Loucy (cell line): ENCODE data around the gene SLC12A4.

ENCODE experiments used
- H2AFZ ChIP-seq: fragments of 200-600 bp; sonication (generic); 2 replicates; pipeline ENCODE4 v1.6.0; 2016; ENCODE audit warnings: antibody characterized with exemption, mild to moderate bottlenecking, low read length, moderate library complexity
- H3F3A ChIP-seq: fragments of 200-600 bp; 2 replicates; pipeline ENCODE4 v1.6.0; 2016; ENCODE audit warnings: antibody characterized with exemption, low read depth, mild to moderate bottlenecking
- H3K27me3 ChIP-seq: fragments of 200-600 bp; sonication (generic); 2 replicates; pipeline ENCODE4 v1.6.1; 2014; ENCODE audit warnings: low read length, mild to moderate bottlenecking; ENCODE audit not compliant: insufficient read depth, poor library complexity, severe bottlenecking
- H3K36me3 ChIP-seq: fragments of 200-600 bp; sonication (generic); 2 replicates; pipeline ENCODE4 v1.6.1; 2016; ENCODE audit warnings: low read length; ENCODE audit not compliant: insufficient read depth
- H3K4me1 ChIP-seq: fragments of 200-600 bp; sonication (generic); 2 replicates; pipeline ENCODE4 v1.5.1; 2014; ENCODE audit warnings: low read length, mild to moderate bottlenecking; ENCODE audit not compliant: insufficient read depth, poor library complexity, severe bottlenecking
- H3K4me2 ChIP-seq: fragments of 200-600 bp; sonication (generic); 2 replicates; pipeline ENCODE4 v1.6.0; 2014; ENCODE audit warnings: antibody characterized with exemption, low read length, low read depth, mild to moderate bottlenecking; ENCODE audit not compliant: poor library complexity, severe bottlenecking
- H3K4me3 ChIP-seq: fragments of 200-600 bp; sonication (generic); 2 replicates; pipeline ENCODE4 v1.5.1; 2014; ENCODE audit warnings: low read length, mild to moderate bottlenecking, mixed read lengths; ENCODE audit not compliant: poor library complexity, severe bottlenecking
- H3K79me2 ChIP-seq: fragments of 200-600 bp; sonication (generic); 2 replicates; pipeline ENCODE4 v1.6.1; 2014; ENCODE audit warnings: low read length; ENCODE audit not compliant: insufficient read depth
- H3K9ac ChIP-seq: fragments of 200-600 bp; sonication (generic); 2 replicates; pipeline ENCODE4 v1.6.0; 2014; ENCODE audit warnings: mild to moderate bottlenecking, low read depth, low read length, moderate library complexity; ENCODE audit not compliant: poor library complexity, severe bottlenecking
- H3K9me2 ChIP-seq: fragments of 200-600 bp; sonication (generic); replicated peaks from 2 replicates; pipeline ENCODE4 v1.6.1; 2016; ENCODE audit warnings: low read depth, low read length, mixed read lengths
- H3K9me3 ChIP-seq: fragments of 200-600 bp; sonication (generic); 2 replicates; pipeline ENCODE4 v1.6.1; 2014; ENCODE audit warnings: mild to moderate bottlenecking, antibody characterized with exemption, low read length, low read depth; ENCODE audit not compliant: insufficient read depth
- H4K20me1 ChIP-seq: fragments of 200-600 bp; sonication (generic); 2 replicates; pipeline ENCODE4 v1.6.0; 2014; ENCODE audit warnings: antibody characterized with exemption, low read length, mild to moderate bottlenecking; ENCODE audit not compliant: insufficient read depth, poor library complexity, severe bottlenecking
- EZH2phosphoT487 ChIP-seq: fragments of 200-600 bp; IDR thresholded peaks from 2 replicates; pipeline ENCODE4 v1.6.1; 2018; ENCODE audit warnings: antibody characterized with exemption, mild to moderate bottlenecking, moderate library complexity, borderline replicate concordance
- TF ChIP-seq, protein P1 (sequence below): fragments of 200-600 bp; sonication (generic); conservative IDR thresholded peaks from 2 replicates; pipeline ENCODE4 v1.5.1; 2014; ENCODE audit warnings: mild to moderate bottlenecking, antibody characterized with exemption, low read length

Gene SLC12A4

DNA sequence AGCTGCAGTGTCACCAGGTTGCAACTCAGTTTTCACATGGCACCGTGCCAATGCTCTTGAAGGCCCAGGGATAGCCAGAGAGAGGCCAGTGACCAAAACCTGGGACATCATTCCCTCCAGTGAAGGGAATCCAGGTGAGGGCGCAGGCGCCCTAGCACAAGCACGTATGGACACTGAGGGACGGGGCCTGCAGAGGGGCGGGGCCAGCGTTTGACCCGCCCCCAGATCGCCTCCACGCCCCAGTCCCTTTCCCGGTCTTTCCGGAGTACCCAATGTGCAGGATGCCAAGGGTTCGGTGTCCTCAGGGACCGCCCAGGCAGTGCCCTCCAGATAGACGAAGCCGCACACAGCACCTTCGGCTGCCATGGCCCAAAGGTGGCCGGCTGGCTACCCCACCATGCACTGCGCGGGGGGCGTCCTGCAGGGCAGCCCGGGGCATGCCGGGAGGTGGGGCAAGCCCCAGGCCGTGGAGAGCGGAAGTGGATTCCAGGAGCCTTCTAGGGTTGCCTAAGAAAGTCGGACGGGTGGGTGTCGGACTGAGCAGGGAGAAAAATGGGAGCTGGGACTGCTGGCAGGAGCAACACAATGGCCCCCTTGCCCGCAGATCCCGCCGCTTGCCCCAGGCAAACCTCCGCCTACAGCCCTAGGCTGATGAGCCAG lies 4.6 kb downstream of the SLC12A4 start:
- no peak overlapping the region for H2AFZ ChIP-seq
- H3K36me3 ChIP-seq: no peaks in the 10 kb centered on the region
- H3K4me1 ChIP-seq: peaks cover 15% of the 10 kb centered on the region
- TF ChIP-seq EZH2phosphoT487: no peak
- TF ChIP-seq, protein P1, sequence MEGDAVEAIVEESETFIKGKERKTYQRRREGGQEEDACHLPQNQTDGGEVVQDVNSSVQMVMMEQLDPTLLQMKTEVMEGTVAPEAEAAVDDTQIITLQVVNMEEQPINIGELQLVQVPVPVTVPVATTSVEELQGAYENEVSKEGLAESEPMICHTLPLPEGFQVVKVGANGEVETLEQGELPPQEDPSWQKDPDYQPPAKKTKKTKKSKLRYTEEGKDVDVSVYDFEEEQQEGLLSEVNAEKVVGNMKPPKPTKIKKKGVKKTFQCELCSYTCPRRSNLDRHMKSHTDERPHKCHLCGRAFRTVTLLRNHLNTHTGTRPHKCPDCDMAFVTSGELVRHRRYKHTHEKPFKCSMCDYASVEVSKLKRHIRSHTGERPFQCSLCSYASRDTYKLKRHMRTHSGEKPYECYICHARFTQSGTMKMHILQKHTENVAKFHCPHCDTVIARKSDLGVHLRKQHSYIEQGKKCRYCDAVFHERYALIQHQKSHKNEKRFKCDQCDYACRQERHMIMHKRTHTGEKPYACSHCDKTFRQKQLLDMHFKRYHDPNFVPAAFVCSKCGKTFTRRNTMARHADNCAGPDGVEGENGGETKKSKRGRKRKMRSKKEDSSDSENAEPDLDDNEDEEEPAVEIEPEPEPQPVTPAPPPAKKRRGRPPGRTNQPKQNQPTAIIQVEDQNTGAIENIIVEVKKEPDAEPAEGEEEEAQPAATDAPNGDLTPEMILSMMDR: no peak
- no peaks in the 10 kb centered on the region for H4K20me1 ChIP-seq
- no peaks in the 10 kb centered on the region for H3K79me2 ChIP-seq
- H3K4me2 ChIP-seq: no peak overlapping the region
- no peaks in the 10 kb centered on the region for H3F3A ChIP-seq
- H3K27me3 ChIP-seq: no peaks in the 10 kb centered on the region
- no peak overlapping the region for H3K9ac ChIP-seq
- H3K9me2 ChIP-seq: no peaks in the 10 kb centered on the region
- no peaks in the 10 kb centered on the region for H3K9me3 ChIP-seq
- H3K4me3 ChIP-seq: no peak overlapping the region

DNA sequence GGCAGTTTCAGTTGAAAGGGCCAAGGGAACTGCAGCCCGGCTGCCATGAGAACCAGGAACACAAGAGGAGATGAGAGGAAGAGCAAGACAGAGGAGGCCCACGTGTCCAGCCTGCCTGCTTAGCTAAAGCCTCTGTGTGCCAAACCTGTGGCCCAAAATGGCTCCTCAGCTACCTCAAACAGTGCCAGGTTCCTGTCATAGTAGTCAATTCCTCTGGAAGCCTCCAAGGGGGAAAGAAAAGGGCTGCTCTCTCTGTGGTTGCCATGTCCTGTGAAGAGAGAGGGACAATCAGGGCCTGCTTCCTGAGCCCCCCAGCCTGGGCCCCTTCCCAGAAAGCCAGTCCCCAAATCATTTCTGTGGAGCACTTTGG lies 5.2 kb downstream of the SLC12A4 start:
- Histone ChIP-seq H3K9me3 (no peaks in the 10 kb centered on the region), H3F3A (no peaks in the 10 kb centered on the region), H3K27me3 (no peaks in the 10 kb centered on the region), H3K4me1 (peaks cover 12% of the 10 kb centered on the region), H3K79me2 (no peaks in the 10 kb centered on the region), H2AFZ (no peak overlapping the region), H3K36me3 (no peaks in the 10 kb centered on the region), H3K9ac (no peak overlapping the region), H3K4me3 (no peak overlapping the region), H3K4me2 (no peak overlapping the region), H4K20me1 (no peaks in the 10 kb centered on the region), H3K9me2 (no peaks in the 10 kb centered on the region)
- TF ChIP-seq, protein P1: no peak

DNA sequence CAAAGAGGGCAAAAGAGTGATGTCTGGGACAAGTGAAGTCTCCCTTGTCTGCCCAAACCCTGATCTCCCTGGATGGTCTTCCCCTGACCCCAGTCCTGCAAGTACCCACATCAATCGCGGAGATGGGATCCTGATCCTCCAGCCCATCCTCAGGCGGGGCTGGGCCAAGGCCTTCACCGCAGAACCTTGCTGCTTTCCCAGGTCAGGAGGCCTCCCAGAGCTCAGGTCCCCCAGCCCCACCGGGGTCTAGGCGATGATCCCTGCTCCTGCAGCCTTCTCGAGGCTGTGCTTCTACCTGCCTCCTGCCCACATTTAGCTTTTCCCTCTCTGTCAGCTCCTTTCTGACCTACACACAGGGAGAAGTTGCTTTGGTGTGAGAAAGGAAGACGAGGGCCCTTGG lies 6.3 kb downstream of the SLC12A4 start:
- H3K79me2 ChIP-seq: no peaks in the 10 kb centered on the region

More for the DNA sequence above, 6.3 kb downstream of the SLC12A4 start:
- H3K4me2 ChIP-seq: no peak overlapping the region
- H3K9ac ChIP-seq: no peak overlapping the region
- TF ChIP-seq EZH2phosphoT487: no peak
- TF ChIP-seq, protein P1: no peak
- H3K27me3 ChIP-seq: no peaks in the 10 kb centered on the region
- H4K20me1 ChIP-seq: no peaks in the 10 kb centered on the region
- no peaks in the 10 kb centered on the region for H3K9me3 ChIP-seq
- no peak overlapping the region for H3K4me3 ChIP-seq
- no peaks in the 10 kb centered on the region for H3F3A ChIP-seq
- no peaks in the 10 kb centered on the region for H3K36me3 ChIP-seq
- no peaks in the 10 kb centered on the region for H3K9me2 ChIP-seq
- no peak overlapping the region for H2AFZ ChIP-seq
- H3K4me1 ChIP-seq: peaks cover 3% of the 10 kb centered on the region
